SK-N-MC (cell line): ENCODE measurements around the gene WIPF3.
"Not testable (repeated sequence)": the region's sequence is repeated elsewhere in the genome, so short reads cannot be mapped to it uniquely, and the experiment has no call there.

Source experiments
- DNase-seq: peaks from one replicate; pipeline ENCODE4 v3.0.0-alpha.2; 2011; ENCODE audit warnings: low read depth, low spot score
- H3K27ac ChIP-seq: fragments of 200-600 bp; sonication (generic); 2 replicates; pipeline ENCODE4 v1.5.1; 2016; ENCODE audit warnings: mixed run types
- H3K36me3 ChIP-seq: fragments of 200-600 bp; sonication (generic); 2 replicates; pipeline ENCODE4 v1.6.1; 2017; ENCODE audit warnings: antibody characterized with exemption, low read length, mixed read lengths; ENCODE audit not compliant: insufficient read depth
- H3K4me3 ChIP-seq: fragments of 200-600 bp; sonication (generic); 2 replicates; pipeline ENCODE4 v1.5.1; 2016
- H3K9ac ChIP-seq: fragments of 200-600 bp; sonication (generic); 2 replicates; pipeline ENCODE4 v1.8.0; 2017; ENCODE audit warnings: mixed run types, mixed read lengths; ENCODE audit not compliant: insufficient read length
- H3K9me3 ChIP-seq: fragments of 200-600 bp; sonication (generic); 2 replicates; pipeline ENCODE4 v1.6.1; 2017; ENCODE audit warnings: low read depth, mild to moderate bottlenecking, antibody characterized with exemption, low read length, moderate library complexity, mixed read lengths
- EZH2 ChIP-seq: fragments of 200-600 bp; sonication (generic); IDR thresholded peaks from one replicate; pipeline ENCODE4 v1.6.1; 2017; ENCODE audit warnings: antibody characterized with exemption
- FOXP2 ChIP-seq: optimal IDR thresholded peaks from 2 replicates; pipeline ENCODE3; 2011; ENCODE audit warnings: mild to moderate bottlenecking, moderate library complexity; ENCODE audit not compliant: insufficient read depth; ENCODE audit errors: extremely low read length, control extremely low read depth
- POLR2AphosphoS5 ChIP-seq: IDR thresholded peaks from 2 replicates; pipeline ENCODE4 v1.6.1; 2012; ENCODE audit warnings: mild to moderate bottlenecking, low read depth, low read length, borderline replicate concordance

The WIPF3 gene

DNA sequence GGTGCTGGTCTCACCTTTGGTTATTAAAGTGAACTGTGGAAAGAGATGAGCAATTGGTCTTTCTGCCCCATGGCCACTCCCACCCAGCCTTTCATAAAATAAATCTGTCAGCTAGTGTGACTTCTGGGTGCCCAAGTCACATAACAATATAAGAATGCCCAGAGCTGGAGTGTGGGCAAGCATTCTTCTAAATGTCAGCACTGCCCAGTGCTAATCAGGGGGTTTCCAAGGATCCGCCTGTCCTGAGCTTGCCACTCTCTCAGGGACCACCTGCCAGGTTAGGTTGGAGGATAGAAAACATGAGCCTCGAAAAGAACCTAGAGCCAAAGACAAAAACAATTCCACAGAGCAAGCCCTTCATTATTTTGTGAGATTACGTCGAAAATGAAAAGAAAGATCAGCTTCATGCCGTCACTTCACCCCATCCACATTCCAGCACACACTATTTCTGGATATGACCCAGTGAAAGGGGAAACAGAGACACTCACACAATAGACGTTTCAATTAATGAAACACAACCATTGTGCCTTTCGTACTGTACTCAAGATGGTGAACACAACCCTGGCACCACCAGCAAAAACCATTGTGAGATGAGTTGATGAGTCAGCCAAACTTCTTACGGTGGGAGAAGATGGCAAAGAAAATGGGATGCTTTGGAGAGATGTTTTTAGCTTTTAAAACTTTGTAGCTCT lies 152.5 kb downstream of the WIPF3 start:
- Histone ChIP-seq H3K27ac (no peak overlapping the region), H3K9ac (no peak overlapping the region), H3K4me3 (no peak overlapping the region), H3K36me3 (peaks cover 4% of the 10 kb centered on the region; the same call in 1 of the 2 replicates), H3K9me3 (no peaks in the 10 kb centered on the region)
- TF ChIP-seq POLR2AphosphoS5 = no peak
- TF ChIP-seq EZH2 = no peak
- TF ChIP-seq FOXP2 = no peak
- no peak for DNase-seq

DNA sequence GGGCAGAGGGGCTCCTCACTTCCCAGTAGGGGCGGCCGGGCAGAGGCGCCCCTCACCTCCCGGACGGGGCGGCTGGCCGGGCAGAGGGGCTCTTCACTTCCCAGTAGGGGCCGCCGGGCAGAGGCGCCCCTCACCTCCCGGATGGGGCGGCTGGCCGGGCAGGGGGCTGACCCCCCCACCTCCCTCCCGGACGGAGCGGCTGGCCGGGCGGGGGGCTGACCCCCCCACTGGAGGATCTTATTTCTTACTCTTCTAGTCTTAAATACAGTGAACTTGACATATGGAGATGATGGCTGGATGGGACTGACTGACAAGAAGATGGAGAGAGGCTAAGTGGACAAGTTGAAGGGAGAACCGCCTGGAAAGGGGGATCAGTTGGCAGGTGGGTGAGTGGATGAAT lies 155.3 kb downstream of the WIPF3 start:
- H3K4me3 ChIP-seq, H3K9ac ChIP-seq, DNase-seq, H3K27ac ChIP-seq, H3K9me3 ChIP-seq, H3K36me3 ChIP-seq: not testable (repeated sequence)

DNA sequence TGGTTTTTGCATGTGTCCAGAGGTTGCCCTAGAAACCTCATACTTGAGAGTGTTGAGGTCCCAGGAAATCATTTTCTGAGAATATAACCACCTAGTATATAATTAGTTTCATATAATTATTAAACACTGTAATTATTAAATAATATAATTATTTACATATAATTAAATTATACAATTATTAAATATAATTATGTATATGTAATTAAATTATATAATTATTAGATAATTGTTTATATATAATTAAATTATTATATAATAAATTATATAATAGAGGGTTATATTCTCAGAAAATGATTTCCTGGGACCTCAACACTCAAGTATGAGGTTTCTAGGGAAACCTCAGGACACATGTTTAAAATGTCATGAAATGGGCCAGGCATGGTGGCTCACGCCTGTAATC lies 155.7 kb downstream of the WIPF3 start:
- Histone ChIP-seq H3K36me3 (0 out of 2 replicates have a peak, but pooled peaks cover 3% of the 10 kb centered on the region), H3K9me3 (no peaks in the 10 kb centered on the region), H3K27ac (no peak overlapping the region), H3K9ac (no peak overlapping the region), H3K4me3 (no peak overlapping the region)
- TF ChIP-seq EZH2 (no peak), POLR2AphosphoS5 (no peak), FOXP2 (no peak)
- DNase-seq = no peak

DNA sequence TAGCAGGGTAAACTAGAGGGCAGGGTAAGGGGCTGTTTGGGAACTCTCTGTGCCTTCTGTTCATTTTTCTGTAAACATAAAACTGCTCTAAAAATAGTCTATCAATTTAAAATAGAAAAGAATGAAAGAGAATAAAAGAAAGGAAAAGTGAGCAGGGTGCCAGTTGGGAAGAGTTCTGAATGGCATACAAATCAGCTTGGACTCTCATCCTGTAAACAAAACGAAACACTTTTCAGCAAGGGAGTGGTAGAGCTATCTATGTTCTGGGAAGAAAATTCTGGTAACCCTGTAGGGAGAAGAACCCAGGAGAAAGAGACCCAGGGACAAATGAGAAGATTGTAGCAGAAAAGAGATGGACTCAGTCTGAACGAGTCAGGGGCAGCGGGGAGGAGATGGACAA lies 158.7 kb downstream of the WIPF3 start:
- H3K9me3 ChIP-seq = no peaks in the 10 kb centered on the region
- H3K27ac ChIP-seq = no peak overlapping the region
- H3K9ac ChIP-seq = no peak overlapping the region
- DNase-seq = no peak
- H3K36me3 ChIP-seq = peaks cover 20% of the 10 kb centered on the region
- H3K4me3 ChIP-seq = no peak overlapping the region
- TF ChIP-seq EZH2 (no peak), FOXP2 (no peak), POLR2AphosphoS5 (no peak)
